GF-D8 (cell line): ENCODE results near the gene MAU2.

Source experiments
- DNase-seq: peaks from one replicate; lab custom pipeline; 2025; lab: John Stamatoyannopoulos, UW

The MAU2 gene

GRCh38 chr19:19320361-19321140, at the start of gene MAU2, which contains the start of gene SUGP1:
MAU2 (plus strand) TSS chr19:19320829; CDS start chr19:19320860, 31 bp downstream.
SUGP1 (minus strand) TSS chr19:19320509; CDS start chr19:19320496, 13 bp downstream.
- peak; percentile 86 for DNase-seq

- DNase-seq, result no peak
Measured at GRCh38 chr19:19271828-19272599, 48.6 kb upstream of the MAU2 start.

- DNase-seq, result no peak
Measured at GRCh38 chr19:19274146-19274545, 46.5 kb upstream of the MAU2 start.

DNA sequence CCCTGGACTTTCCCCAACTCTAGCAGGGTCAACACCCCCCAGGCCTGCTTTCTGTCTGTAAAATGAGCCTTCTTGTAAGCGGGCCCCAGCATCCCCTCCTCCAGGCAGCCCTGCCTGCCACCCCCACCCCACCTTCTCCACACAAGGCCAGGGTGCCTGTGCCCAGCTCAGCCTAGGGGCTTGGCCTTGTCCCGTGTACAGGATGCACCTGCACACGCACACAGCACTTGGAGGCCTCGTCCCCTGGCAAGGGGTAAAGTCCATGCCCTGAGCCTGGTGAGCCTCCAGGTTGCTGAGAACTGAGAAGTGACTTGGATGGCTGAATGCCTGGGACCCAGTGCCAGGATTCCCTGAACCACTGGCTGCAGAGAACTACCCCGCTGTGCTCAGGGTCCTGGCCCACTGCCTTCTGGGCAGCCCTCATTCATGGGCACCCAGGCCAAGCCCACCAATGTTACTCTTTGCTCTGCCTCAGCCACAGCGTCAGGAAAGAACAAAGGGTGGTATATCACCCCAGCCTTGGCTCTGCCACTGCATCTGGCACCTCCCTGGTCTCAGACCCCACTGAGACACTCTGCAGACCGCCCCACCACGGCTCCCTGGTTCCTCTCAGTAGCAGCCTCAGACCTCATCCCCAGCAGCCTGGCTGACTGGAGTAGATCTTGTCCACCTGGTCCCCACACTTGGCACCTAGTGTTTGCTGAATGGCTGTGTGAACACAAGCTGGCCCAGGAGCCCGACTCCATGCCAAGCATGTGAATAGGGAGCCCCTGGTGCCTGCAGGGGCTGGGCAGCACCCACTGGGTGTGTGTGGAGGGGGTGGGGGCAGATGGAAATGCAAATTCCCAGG, 45.7 kb upstream of the MAU2 start:
- DNase-seq, result no peak

- no peak for DNase-seq
Measured at GRCh38 chr19:19276386-19276785, 44.2 kb upstream of the MAU2 start.

GRCh38 chr19:19276851-19277250, 43.8 kb upstream of the MAU2 start:
- no peak for DNase-seq

GRCh38 chr19:19278315-19278714, 42.3 kb upstream of the MAU2 start:
- no peak for DNase-seq

GRCh38 chr19:19279062-19279612, 41.5 kb upstream of the MAU2 start:
- no peak for DNase-seq

- DNase-seq, result no peak
Measured at GRCh38 chr19:19279853-19280252, 40.8 kb upstream of the MAU2 start.

GRCh38 chr19:19280561-19280960, 40.1 kb upstream of the MAU2 start:
- DNase-seq, result no peak

- no peak for DNase-seq
Measured at GRCh38 chr19:19285686-19286085, 34.9 kb upstream of the MAU2 start.

DNA sequence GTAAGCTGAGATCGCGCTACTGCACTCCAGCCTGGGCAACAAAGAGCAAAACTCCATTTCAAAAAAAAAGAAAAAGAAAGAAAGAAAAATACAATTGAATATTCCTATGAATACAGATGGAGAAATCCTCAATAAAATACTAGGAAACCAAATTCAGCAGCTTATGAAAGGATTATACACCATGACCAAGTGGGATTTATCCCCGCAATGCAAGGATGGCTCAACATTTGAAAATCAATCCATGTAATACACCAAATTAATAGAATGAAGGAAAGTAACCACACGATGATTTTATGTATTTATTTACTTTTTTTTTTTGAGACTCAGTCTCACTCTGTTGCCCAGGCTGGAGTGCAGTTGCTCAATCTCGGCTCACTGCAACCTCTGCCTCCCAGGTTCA, 28.0 kb upstream of the MAU2 start:
- DNase-seq, result no peak

DNA sequence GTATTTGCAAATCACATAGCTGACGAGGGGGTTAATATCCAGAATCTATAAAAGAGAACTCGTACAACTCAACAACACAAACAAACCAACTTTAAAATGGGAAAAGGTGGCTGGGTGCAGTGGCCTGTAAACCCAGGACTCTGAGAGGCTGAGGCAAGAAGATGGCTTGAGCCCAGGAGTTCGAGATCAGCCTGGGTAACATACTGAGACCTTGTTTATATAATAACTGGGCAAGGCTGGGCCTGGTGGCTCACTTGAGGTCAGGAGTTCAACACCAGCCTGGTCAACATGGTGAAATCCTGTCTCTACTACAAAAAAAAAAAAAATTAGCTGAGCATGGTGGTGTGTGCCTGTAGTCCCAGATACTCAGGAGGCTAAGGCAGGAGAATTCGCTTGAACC, 25.7 kb upstream of the MAU2 start:
- DNase-seq, result no peak

- DNase-seq, result no peak
Measured at GRCh38 chr19:19296953-19297689, 23.5 kb upstream of the MAU2 start.

- no peak for DNase-seq
Measured at GRCh38 chr19:19297759-19298158, 22.9 kb upstream of the MAU2 start.

GRCh38 chr19:19300613-19301012, 20.0 kb upstream of the MAU2 start:
- no peak for DNase-seq

DNA sequence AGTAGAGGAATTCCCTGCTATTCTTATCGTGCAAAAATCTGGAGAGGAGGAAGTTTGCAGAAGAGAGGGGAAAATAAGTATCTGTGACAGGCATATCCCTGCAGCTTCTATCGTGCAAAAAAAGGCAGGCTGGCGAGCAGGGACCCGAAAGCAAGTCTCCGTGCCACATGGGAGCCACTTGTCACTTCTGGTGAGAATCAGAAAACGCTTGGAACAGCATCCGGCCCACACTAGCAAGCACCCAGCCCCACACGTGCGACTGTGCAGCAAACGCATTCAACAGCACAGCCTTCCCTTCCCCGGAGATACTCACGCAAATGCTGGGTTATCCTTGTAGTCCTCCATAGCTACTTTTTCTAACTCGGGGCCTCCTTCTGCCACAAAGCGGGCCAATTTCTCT, 17.2 kb upstream of the MAU2 start:
- DNase-seq, result no peak

DNA sequence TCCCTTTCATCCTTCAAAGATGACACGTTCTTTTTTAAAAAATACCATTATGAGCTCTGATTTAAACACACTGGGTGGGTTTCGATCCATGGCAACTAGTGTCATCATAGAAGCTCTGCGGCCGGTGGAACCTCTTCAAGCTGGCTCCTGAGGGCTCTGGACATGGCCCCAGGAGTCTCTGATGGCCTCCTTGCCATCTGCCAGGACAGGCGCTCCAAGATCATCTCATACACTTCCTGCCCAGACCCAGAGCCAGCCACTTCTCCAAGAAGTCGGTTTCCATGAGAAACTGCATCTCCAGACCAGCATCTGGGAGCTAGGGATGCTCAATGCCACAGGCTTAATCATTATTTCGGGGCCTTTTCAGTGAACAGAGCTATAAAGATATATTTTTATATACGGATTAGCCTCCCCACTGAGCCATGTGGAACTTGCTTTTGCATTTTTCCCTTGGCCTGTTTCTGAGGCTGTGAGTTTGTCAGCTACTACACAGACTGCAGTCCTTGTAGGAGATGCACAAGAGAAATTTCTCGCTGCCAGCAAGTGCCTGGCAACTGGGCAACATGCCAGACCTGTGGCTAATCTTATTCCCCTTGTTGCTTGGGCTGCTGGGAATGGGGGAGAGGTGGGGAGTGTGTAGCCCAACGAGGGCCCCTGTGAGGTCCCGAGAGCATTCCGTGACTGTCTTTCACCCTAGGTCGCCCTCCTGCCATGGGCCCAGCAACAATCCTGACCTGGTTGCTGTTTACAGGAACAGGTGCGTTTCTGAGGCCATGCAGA, 16.3 kb upstream of the MAU2 start:
- DNase-seq, result no peak

GRCh38 chr19:19305066-19305465, 15.6 kb upstream of the MAU2 start:
- DNase-seq, result no peak

DNA sequence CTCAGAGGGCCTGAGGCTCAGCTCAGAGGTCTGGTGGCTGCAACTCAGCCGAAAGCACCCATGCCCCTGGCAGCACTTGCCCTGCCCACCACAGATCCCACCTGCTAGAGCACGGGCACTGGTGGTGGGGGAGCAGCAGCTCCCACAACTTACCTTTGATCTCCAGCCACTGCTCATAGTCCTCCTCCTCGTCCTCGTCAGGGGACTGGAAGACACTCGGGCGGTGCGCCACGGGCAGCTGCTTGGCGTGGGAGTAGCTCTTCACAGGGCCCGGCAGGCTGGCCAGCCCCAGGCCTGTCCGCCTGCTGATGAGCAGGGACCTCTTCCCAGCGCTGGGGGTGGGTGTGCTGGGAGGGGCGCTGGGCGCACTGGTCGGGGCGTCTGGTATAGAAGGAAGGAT, 14.9 kb upstream of the MAU2 start:
- DNase-seq, result no peak

GRCh38 chr19:19306191-19306590, 14.4 kb upstream of the MAU2 start:
- no peak for DNase-seq
